ENCODE results near the gene GPN1. TPM values are rescaled to one million over a fixed set of nuclear protein-coding genes. Genes with fewer than 3 reads are reported as not detected.
"Not testable (repeated sequence)": the region's sequence is repeated elsewhere in the genome, so short reads cannot be mapped to it uniquely, and the experiment has no call there.

The GPN1 gene
- total and polyA plus RNA-seq, 2 of the 8 experiments (the other 6 are each of a cell fraction or from before 2014, with no cell fraction given): 38.7 to 43.5 TPM

GRCh38 chr2:27683390-27684071, 54.7 kb downstream of the GPN1 start (continued):
- peak; percentile 78 for TF ChIP-seq KDM1A (IDR thresholded peaks at IDR 0.05; ENCODE audit: borderline replicate concordance, low read length)
- no peak for TF ChIP-seq ASH2L (IDR thresholded peaks at IDR 0.05; ENCODE audit: low read length)
- peak; percentile 64; the same call in 1 of the 2 replicates for TF ChIP-seq JUND (IDR thresholded peaks at IDR 0.05; ENCODE audit: low read length)
- peak; percentile 68 to 77 for TF ChIP-seq RAD21 (IDR thresholded peaks at IDR 0.05 in 1 of 2, conservative IDR thresholded peaks at IDR 0.05 in 1 of 2; ENCODE audit: low read depth in 2 of 2, low read length in 2 of 2)
- no peak for TF ChIP-seq SIX5 (IDR thresholded peaks at IDR 0.05; ENCODE audit: low read depth, low read length)
- TF ChIP-seq, protein P1, sequence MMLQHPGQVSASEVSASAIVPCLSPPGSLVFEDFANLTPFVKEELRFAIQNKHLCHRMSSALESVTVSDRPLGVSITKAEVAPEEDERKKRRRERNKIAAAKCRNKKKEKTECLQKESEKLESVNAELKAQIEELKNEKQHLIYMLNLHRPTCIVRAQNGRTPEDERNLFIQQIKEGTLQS (IDR thresholded peaks at IDR 0.05; ENCODE audit: insufficient read depth, low read depth, low read length): 0 out of 2 replicates have a peak, but pooled peaks have one; percentile 57
- TF ChIP-seq SP4 (IDR thresholded peaks at IDR 0.05; ENCODE audit: low read length): peak; percentile 44; the same call in 1 of the 2 replicates
- no peak for TF ChIP-seq CTBP2 (IDR thresholded peaks at IDR 0.05; ENCODE audit: borderline replicate concordance, insufficient read depth, insufficient read length, low read length)

GRCh38 chr2:27685006-27685405, 56.2 kb downstream of the GPN1 start:
- H3K56ac ChIP-seq (replicated peaks; ENCODE audit: insufficient read length, low read depth, low read length): not testable (repeated sequence)
- CTCF ChIA-PET (ENCODE audit: partially characterized antibody): interaction anchor here (1.4 to 4.1 kb wide), 6 partner anchors 12 to 245 kb away, joined by 3 to 25 read pairs (median 22); no protein-coding TSS in a partner anchor
- H3K36me3 ChIP-seq (ENCODE audit: control insufficient read depth in 2 of 4, insufficient read depth in 4 of 4, low read length in 3 of 4): peaks cover 5 to 19% (median 10%) of the 10 kb centered on the region in 4 experiments

More at GRCh38 chr2:27685006-27685405, 56.2 kb downstream of the GPN1 start:
- H2BK120ac ChIP-seq (replicated peaks; ENCODE audit: low read depth, low read length); H3K79me2 ChIP-seq (ENCODE audit: control insufficient read depth in 1 of 2, insufficient read depth in 2 of 2, low read length in 2 of 2); H3K4me1 ChIP-seq (replicated peaks in 1 of 4; ENCODE audit: control insufficient read depth in 3 of 4, insufficient read depth in 4 of 4, low read length in 3 of 4); H3K14ac ChIP-seq (ENCODE audit: insufficient read length); H3K27ac ChIP-seq (ENCODE audit: low read depth, low read length); H3K9me3 ChIP-seq (ENCODE audit: insufficient read depth in 2 of 2, low read depth in 1 of 2, low read length in 1 of 2); DNase-seq (ENCODE audit: low read depth in 1 of 2, low spot score in 2 of 2); H2BK20ac ChIP-seq (ENCODE audit: low read length); H4K8ac ChIP-seq (ENCODE audit: extremely low read depth, insufficient read depth, low read length); H3K23me2 ChIP-seq (ENCODE audit: low read depth, low read length); H3K27me3 ChIP-seq (replicated peaks in 1 of 4; ENCODE audit: control insufficient read depth in 3 of 4, extremely low read depth in 1 of 4, insufficient read depth in 3 of 4, low read length in 3 of 4); POLR2A ChIA-PET (ENCODE audit: partially characterized antibody); H4K20me1 ChIP-seq (replicated peaks in 1 of 2; ENCODE audit: control insufficient read depth in 1 of 2, insufficient read depth in 2 of 2, low read length in 2 of 2); H3K18ac ChIP-seq (ENCODE audit: extremely low read depth, low read length); H3K4ac ChIP-seq (replicated peaks; ENCODE audit: insufficient read length, low read depth, low read length); H2BK5ac ChIP-seq (ENCODE audit: low read depth, low read length); H3K79me1 ChIP-seq (ENCODE audit: low read depth, low read length); H4K5ac ChIP-seq (ENCODE audit: insufficient read length, low read depth, low read length); FAIRE-seq; H4K91ac ChIP-seq (replicated peaks; ENCODE audit: insufficient read length, low read length); H3K23ac ChIP-seq (ENCODE audit: insufficient read length); H2AFZ ChIP-seq (ENCODE audit: low read length); H3K4me2 ChIP-seq (ENCODE audit: insufficient read depth in 1 of 2, low read depth in 2 of 2, low read length in 2 of 2); H2AK5ac ChIP-seq (ENCODE audit: low read depth, low read length); H3K4me3 ChIP-seq (ENCODE audit: extremely low read depth in 1 of 4, insufficient read depth in 2 of 4, low read depth in 3 of 4, low read length in 4 of 4); H3K9ac ChIP-seq (replicated peaks in 1 of 4; ENCODE audit: extremely low read depth in 1 of 4, low read depth in 3 of 4, low read length in 3 of 4); H2BK12ac ChIP-seq (ENCODE audit: low read depth, low read length); H2BK15ac ChIP-seq (ENCODE audit: low read length): not testable (repeated sequence)
- WGBS, 2 experiments (ENCODE audit: extremely low coverage in 1 of 2, insufficient coverage in 1 of 2, insufficient read length in 1 of 2, insufficient replicate concordance in 2 of 2, low coverage in 1 of 2, low lambda C conversion rate in 2 of 2, missing lambda C conversion rate in 1 of 2): 93% methylated on average over 1 of the region's 1 CpG; no CpG with 5 or more reads in 1 of the 2 experiments
